Body of pancreas (tissue), 4 donors: Measurements from ENCODE around the gene ATXN10. TPM values are rescaled to one million over a fixed set of nuclear protein-coding genes. Genes with fewer than 3 reads are reported as not detected.
A peak's percentile ranks its signal among the peaks of the same experiment; 100 is the strongest.

Source experiments
- ATAC-seq: fragments of 150-250 bp; one replicate; pipeline ENCODE4 v1.9.1; 2016
- DNase-seq, 4 donors: peaks; one replicate each; pipeline ENCODE4 v3.0.0-alpha.2; 2019
- H3K27ac ChIP-seq, 4 donors: fragments of 200-600 bp; sonication (generic); 1 replicate in 3 of 4; 2 replicates in 1 of 4; pipeline versions ENCODE4 v1.5.1 to v1.6.1; 2016 to 2019; ENCODE audit warnings: mild to moderate bottlenecking in 1 of 4, mixed read lengths in 1 of 4, moderate library complexity in 1 of 4
- H3K27me3 ChIP-seq, 2 donors: fragments of 200-600 bp; sonication (generic); one replicate each; pipeline ENCODE4 v1.6.0; 2016; ENCODE audit warnings: mild to moderate bottlenecking in 1 of 2
- H3K36me3 ChIP-seq, 2 donors: fragments of 200-600 bp; sonication (generic); replicated peaks in 1 of 2; 2 replicates each; pipeline ENCODE4 v1.5.1; 2016; ENCODE audit warnings: low read depth in 2 of 2; ENCODE audit not compliant: insufficient read depth in 1 of 2
- H3K4me1 ChIP-seq: fragments of 200-600 bp; sonication (generic); one replicate; pipeline ENCODE4 v1.6.0; 2016
- H3K4me3 ChIP-seq, 2 donors: fragments of 200-600 bp; sonication (generic); 1 replicate in 1 of 2; 2 replicates in 1 of 2; pipeline ENCODE4 v1.5.1; 2016 to 2019
- H3K9me3 ChIP-seq, 3 donors: fragments of 200-600 bp; sonication (generic); 1 replicate in 2 of 3; 2 replicates in 1 of 3; pipeline ENCODE4 v1.5.1; 2016
- POLR2A ChIP-seq, 3 donors: fragments of 450-650 bp; IDR thresholded peaks; one replicate each; pipeline ENCODE4 v1.6.1; 2016; ENCODE audit warnings: antibody characterized with exemption in 3 of 3, mild to moderate bottlenecking in 2 of 3
- WGBS, 2 donors: methylation state at CpG; one replicate each; pipeline ENCODE4 v1.1.5; 2017; 5-methylcytosine and 5-hydroxymethylcytosine counted together
- intact Hi-C: fragments of 100-400 bp; cut with DNase I; formaldehyde crosslinking; loops from one replicate; pipeline ENCODE4 v1.15.1; 2023
- total RNA-seq, 2 donors: library from RNA; depleted of rRNA; stranded (reverse); fragments of >200 nt; gene quantifications; one replicate each; pipeline ENCODE4 v1.1.0, GENCODE V29; 2016
- TF ChIP-seq, protein P1 (sequence below), 7 experiments: fragments of 450-650 bp in 4 of 7; fragments of 200-600 bp in 3 of 7; sonication (generic) in 3 of 7; IDR thresholded peaks; one replicate each; pipeline ENCODE4 v1.5.1; 2016 to 2019; ENCODE audit warnings: antibody characterized with exemption in 7 of 7

The ATXN10 gene
- total RNA-seq, 2 donors from 2014 or later: 61.6 to 69.8 TPM

DNA sequence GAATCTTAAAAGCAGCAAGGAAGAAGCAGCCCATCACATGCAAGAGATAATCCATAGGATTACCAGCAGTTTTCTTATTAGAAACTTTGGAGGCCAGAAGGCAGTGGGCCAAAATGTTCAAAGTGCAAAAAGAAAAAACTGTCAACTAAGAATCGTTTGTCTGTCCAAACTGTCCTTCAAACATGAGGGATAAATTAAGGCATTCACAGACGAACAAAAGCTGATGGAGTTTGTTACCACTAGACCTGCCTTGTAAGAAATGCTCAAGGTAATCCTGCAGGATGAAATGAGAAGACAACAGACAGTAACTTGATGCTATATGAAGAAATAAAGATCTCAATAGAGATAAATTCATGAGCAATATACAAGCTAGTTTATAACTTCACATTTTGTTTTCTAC lies 154.9 kb downstream of the ATXN10 start:
- H3K27me3 ChIP-seq: no peaks in the 10 kb centered on the region
- no peaks in the 10 kb centered on the region for H3K9me3 ChIP-seq
- DNase-seq (no peak), ATAC-seq (no peak)
- intact Hi-C loops: no loop called here
- H3K36me3 ChIP-seq: no peaks in the 10 kb centered on the region
- TF ChIP-seq, protein P1, sequence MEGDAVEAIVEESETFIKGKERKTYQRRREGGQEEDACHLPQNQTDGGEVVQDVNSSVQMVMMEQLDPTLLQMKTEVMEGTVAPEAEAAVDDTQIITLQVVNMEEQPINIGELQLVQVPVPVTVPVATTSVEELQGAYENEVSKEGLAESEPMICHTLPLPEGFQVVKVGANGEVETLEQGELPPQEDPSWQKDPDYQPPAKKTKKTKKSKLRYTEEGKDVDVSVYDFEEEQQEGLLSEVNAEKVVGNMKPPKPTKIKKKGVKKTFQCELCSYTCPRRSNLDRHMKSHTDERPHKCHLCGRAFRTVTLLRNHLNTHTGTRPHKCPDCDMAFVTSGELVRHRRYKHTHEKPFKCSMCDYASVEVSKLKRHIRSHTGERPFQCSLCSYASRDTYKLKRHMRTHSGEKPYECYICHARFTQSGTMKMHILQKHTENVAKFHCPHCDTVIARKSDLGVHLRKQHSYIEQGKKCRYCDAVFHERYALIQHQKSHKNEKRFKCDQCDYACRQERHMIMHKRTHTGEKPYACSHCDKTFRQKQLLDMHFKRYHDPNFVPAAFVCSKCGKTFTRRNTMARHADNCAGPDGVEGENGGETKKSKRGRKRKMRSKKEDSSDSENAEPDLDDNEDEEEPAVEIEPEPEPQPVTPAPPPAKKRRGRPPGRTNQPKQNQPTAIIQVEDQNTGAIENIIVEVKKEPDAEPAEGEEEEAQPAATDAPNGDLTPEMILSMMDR (IDR thresholded peaks at IDR 0.05): no peak
- no peak for TF ChIP-seq POLR2A (IDR thresholded peaks at IDR 0.05)
- H3K27ac ChIP-seq: no peak overlapping the region
- no peaks in the 10 kb centered on the region for H3K4me1 ChIP-seq
- H3K4me3 ChIP-seq: no peak overlapping the region
- 76 to 82% methylated on average over 2 of the region's 2 CpGs for WGBS, 2 donors

DNA sequence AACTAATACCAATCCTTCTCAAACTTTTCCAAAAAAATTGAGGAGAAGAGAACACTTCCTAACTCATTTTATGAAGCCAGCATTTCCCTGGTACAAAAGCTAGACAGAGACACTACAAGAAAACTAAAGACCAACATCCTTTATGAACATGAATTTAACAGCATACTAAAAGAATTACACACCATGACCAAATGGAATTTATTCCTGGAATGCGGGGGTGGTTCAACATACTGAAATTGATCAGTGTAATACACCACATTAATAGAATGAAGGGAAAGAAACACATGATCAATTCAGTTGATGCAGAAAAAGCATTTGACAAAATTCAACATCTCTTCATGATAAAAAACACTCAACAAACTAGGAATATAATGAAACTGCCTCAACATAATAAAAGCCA lies 157.2 kb downstream of the ATXN10 start:
- TF ChIP-seq POLR2A (IDR thresholded peaks at IDR 0.05): no peak
- TF ChIP-seq, protein P1 (IDR thresholded peaks at IDR 0.05): no peak
- Histone ChIP-seq H3K27ac (no peak overlapping the region), H3K9me3 (no peaks in the 10 kb centered on the region), H3K27me3 (no peaks in the 10 kb centered on the region), H3K36me3 (no peaks in the 10 kb centered on the region), H3K4me3 (no peak overlapping the region), H3K4me1 (no peaks in the 10 kb centered on the region)
- intact Hi-C loops: no loop called here
- ATAC-seq (no peak), DNase-seq (no peak)
- 100% methylated on average over 1 of the region's 1 CpG for WGBS, 2 donors

DNA sequence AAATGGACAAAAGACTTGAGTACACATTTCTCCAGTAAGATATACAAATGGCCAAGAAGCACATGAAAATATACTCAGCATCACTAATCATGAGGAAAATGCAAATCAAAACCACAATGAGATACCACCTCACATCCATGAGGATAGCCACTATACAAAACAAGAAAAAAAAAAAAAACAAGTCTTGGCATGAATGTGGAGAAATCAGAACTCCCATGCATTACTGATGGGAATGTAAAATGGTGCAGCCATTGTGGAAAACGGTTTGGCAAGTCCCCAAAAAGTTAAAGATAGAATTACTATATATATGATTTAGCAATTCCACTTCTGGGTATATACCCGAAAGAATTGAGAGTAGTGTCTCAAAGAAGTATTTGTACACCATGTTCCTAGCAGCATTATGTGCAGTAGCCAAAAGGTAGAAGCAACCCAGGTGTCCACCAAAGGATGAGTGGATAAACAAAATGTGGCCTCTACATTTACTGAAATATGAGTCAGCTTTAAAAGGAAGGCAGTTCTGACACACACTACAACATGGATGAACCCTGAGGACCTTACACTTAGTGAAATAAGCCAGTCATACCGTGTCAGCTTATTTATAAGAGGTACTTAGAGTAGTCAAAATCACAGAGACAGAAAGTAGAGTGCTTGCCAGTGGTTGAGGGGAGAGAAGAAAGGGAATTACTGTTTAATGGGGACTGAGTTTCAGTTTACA lies 159.1 kb downstream of the ATXN10 start:
- Histone ChIP-seq H3K9me3 (no peaks in the 10 kb centered on the region), H3K4me3 (no peak overlapping the region), H3K4me1 (no peaks in the 10 kb centered on the region), H3K27me3 (no peaks in the 10 kb centered on the region), H3K27ac (no peak overlapping the region), H3K36me3 (no peaks in the 10 kb centered on the region)
- DNase-seq: no peak
- intact Hi-C loops: no loop called here
- WGBS, 2 donors: 81 to 92% methylated on average over 3 of the region's 3 CpGs
- TF ChIP-seq POLR2A (IDR thresholded peaks at IDR 0.05): no peak
- TF ChIP-seq, protein P1 (IDR thresholded peaks at IDR 0.05): no peak
- no peak for ATAC-seq

DNA sequence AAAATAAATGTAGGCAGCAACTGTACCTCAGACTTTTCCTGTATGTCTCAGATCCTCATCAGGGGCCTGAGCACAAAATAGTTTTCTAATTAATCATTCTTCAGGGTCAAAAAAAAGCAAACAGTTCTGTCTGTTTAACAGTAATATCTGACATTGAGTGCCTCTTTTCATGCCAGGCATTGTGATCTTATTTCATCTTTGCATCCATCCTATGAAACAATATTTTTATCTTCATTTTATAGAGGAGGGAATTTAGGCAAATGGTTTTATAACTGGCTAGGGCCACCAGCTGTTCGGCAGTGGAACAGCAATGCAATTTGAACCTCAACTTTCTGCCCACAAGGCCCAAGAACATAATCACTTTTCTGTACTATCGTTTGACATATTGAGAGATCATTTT lies 159.8 kb downstream of the ATXN10 start:
- TF ChIP-seq POLR2A (IDR thresholded peaks at IDR 0.05): no peak
- TF ChIP-seq, protein P1 (IDR thresholded peaks at IDR 0.05): peak in 1 of 7 experiments; percentile 8
- Histone ChIP-seq H3K36me3 (no peaks in the 10 kb centered on the region), H3K27ac (no peak overlapping the region), H3K27me3 (no peaks in the 10 kb centered on the region), H3K4me1 (no peaks in the 10 kb centered on the region), H3K4me3 (no peak overlapping the region), H3K9me3 (no peaks in the 10 kb centered on the region)
- WGBS, 2 donors: 82 to 88% methylated on average over 2 of the region's 2 CpGs
- DNase-seq (no peak), ATAC-seq (no peak)
- intact Hi-C loops: no loop called here

DNA sequence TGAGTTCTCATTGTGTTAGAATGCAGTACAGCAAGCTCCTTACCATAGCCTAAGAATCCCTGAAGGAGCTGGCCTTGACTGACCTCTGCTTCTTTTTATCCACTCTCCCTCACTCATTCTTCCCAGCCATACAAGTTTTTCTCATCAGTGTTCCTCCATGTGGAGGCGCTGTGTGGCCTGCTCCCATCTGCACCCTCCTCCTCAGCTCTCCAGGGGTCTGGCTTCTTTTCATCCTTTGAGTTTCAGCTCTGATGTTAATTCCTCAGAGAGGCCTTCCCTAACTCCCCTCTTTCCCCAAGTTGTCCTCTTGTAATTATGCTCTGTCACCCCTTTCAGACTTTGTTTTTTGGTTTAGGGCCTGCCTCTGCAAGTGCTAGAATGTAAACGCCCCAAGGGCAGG lies 160.5 kb downstream of the ATXN10 start:
- H3K27me3 ChIP-seq: no peaks in the 10 kb centered on the region
- H3K9me3 ChIP-seq: no peaks in the 10 kb centered on the region
- intact Hi-C loops: no loop called here
- ATAC-seq: no peak
- H3K4me3 ChIP-seq: no peak overlapping the region
- H3K27ac ChIP-seq: no peak overlapping the region
- no peaks in the 10 kb centered on the region for H3K36me3 ChIP-seq
- no peak for DNase-seq
- H3K4me1 ChIP-seq: no peaks in the 10 kb centered on the region
- no peak for TF ChIP-seq POLR2A (IDR thresholded peaks at IDR 0.05)
- TF ChIP-seq, protein P1 (IDR thresholded peaks at IDR 0.05): no peak
- WGBS, 2 donors: 84 to 91% methylated on average over 2 of the region's 2 CpGs
